ENCODE measurements around the gene ASGR2. TPM values are rescaled to one million over a fixed set of nuclear protein-coding genes. Genes with fewer than 3 reads are reported as not detected.

Gene ASGR2
- total and polyA plus RNA-seq, 9 donors: 0.20 to 0.72 (median 0.37) TPM; not detected in 2

DNA sequence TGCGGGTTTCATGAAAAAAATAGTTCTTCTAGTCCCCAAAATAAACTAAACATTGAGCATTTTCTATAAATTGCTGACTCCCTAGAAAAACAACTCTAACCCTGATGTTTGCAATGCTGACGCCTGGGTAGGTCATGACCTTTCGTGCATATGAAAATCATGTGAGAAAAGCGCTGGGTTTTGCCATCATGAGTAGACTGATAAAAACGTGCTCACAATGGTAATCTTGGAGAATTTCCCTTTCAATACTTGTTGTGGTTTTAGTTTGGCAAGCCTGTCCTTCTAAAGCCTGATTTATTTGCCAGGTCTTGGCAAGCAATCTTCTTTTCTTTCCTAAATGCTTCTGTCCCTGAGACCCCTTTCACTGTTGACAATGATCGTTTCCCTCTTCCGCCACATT lies 30.5 kb downstream of the ASGR2 start:
- 32 to 38% (median 37%) methylated on average over 7 of the region's 7 CpGs for WGBS, 3 donors
- no peak overlapping the region for H3K27ac ChIP-seq
- H3K4me1 ChIP-seq (ENCODE audit: insufficient read depth): no peaks in the 10 kb centered on the region
- H3K36me3 ChIP-seq: no peaks in the 10 kb centered on the region
- no peaks in the 10 kb centered on the region for H3K27me3 ChIP-seq
- intact Hi-C loops (cut with DNase I): no loop called here
- DNase-seq: no peak
- TF ChIP-seq, protein P1, sequence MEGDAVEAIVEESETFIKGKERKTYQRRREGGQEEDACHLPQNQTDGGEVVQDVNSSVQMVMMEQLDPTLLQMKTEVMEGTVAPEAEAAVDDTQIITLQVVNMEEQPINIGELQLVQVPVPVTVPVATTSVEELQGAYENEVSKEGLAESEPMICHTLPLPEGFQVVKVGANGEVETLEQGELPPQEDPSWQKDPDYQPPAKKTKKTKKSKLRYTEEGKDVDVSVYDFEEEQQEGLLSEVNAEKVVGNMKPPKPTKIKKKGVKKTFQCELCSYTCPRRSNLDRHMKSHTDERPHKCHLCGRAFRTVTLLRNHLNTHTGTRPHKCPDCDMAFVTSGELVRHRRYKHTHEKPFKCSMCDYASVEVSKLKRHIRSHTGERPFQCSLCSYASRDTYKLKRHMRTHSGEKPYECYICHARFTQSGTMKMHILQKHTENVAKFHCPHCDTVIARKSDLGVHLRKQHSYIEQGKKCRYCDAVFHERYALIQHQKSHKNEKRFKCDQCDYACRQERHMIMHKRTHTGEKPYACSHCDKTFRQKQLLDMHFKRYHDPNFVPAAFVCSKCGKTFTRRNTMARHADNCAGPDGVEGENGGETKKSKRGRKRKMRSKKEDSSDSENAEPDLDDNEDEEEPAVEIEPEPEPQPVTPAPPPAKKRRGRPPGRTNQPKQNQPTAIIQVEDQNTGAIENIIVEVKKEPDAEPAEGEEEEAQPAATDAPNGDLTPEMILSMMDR (IDR thresholded peaks at IDR 0.05): no peak
- TF ChIP-seq POLR2A (IDR thresholded peaks at IDR 0.05): no peak
- TF ChIP-seq EP300 (IDR thresholded peaks at IDR 0.05): no peak
- H3K9me3 ChIP-seq: no peaks in the 10 kb centered on the region
- H3K4me3 ChIP-seq: no peak overlapping the region

DNA sequence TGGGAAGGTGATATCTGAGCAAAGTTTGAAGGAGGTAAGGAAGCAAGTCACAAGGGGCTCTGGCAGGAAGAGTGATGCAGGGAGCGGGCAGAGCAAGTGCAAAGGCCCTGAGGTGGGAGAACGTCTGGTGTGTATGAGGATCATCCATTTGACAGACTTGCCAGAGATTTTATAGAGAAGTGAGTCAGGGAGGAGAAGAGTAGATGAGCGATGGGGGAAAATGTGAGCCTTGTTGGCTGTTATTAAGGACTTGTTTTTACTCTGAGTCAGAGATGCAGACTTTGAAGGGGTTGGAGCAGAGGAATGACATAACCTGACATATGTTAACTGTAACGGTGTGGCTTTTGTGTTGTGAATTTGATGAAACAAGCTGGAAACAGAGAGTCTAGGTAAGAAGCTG lies 31.0 kb downstream of the ASGR2 start:
- no peaks in the 10 kb centered on the region for H3K4me1 ChIP-seq (ENCODE audit: insufficient read depth)
- TF ChIP-seq, protein P1 (IDR thresholded peaks at IDR 0.05): no peak
- TF ChIP-seq EP300 (IDR thresholded peaks at IDR 0.05): no peak
- no peak for TF ChIP-seq POLR2A (IDR thresholded peaks at IDR 0.05)
- no peak overlapping the region for H3K4me3 ChIP-seq
- no peak for DNase-seq
- WGBS, 3 donors: 73 to 77% (median 74%) methylated on average over 4 of the region's 4 CpGs
- no peak overlapping the region for H3K27ac ChIP-seq
- H3K9me3 ChIP-seq: no peaks in the 10 kb centered on the region
- H3K27me3 ChIP-seq: no peaks in the 10 kb centered on the region
- no peaks in the 10 kb centered on the region for H3K36me3 ChIP-seq
- intact Hi-C loops (cut with DNase I): no loop called here

DNA sequence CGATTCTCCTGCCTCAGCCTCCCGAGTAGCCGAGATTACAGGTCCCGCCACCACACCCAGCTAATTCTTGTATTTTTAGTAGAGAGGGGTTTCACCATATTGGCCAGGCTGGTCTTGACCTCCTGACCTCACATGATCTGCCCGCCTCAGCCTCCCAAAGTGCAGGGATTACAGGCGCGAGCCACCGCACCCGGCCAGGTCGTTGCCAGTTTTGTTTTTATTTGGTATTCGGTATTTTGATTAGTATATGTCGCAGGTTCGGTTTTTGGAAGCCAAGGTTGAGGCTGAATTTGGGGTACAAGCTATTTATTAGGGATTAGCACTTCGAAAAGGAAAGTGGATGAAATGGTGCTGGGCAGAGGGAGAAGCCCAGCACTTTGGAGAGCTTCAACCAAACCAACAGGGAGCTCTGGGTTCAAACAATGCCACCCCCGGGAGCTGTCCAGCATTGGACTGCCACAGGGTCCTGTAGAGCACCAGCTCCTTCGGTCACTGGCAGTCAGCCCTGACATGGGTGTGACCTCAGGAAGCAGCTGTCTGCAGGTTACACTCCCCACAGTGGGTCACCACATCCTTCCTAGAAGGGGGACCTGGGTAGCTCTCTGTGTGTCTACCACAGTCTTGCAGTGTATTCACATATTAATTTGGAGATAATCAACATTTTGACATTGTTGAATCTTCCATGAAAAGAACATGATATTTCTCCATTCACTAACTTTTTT lies 33.1 kb downstream of the ASGR2 start:
- Histone ChIP-seq H3K4me1 (ENCODE audit: insufficient read depth) (no peaks in the 10 kb centered on the region), H3K27me3 (no peaks in the 10 kb centered on the region), H3K27ac (no peak overlapping the region), H3K9me3 (no peaks in the 10 kb centered on the region), H3K4me3 (no peak overlapping the region), H3K36me3 (no peaks in the 10 kb centered on the region)
- TF ChIP-seq EP300 (IDR thresholded peaks at IDR 0.05): no peak
- no peak for TF ChIP-seq POLR2A (IDR thresholded peaks at IDR 0.05)
- TF ChIP-seq, protein P1 (IDR thresholded peaks at IDR 0.05): no peak
- intact Hi-C loops (cut with DNase I): no loop called here
- 85 to 87% (median 86%) methylated on average over 16 of the region's 16 CpGs for WGBS, 3 donors
- DNase-seq: no peak

DNA sequence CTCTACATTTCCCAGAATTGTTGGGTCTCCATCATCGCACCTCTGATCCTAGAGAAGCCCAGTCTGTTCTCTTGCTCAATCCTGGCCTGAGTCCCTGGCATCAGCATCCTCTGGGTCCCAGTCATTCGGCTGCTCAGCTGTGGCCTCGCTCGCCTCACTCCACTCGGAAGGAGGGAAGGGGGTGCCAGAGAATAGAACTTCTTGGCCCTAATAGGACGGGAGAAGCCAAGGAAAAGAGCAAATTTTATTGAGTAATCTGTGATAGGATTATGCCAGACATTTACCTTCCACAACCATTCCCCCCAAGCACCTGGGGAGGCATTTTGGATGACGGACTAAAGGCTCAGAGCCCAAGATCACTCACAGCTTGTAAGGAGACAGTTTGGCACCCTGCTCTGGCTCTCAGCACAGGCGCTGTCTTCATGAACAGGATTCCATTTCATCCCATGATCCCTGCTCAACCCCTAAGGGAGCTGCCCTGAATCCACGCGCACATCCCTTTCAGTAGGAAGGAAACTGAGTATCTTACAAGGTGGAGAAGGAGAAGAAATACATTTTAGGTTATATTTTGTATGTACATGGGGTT lies 34.1 kb downstream of the ASGR2 start:
- no peaks in the 10 kb centered on the region for H3K9me3 ChIP-seq
- 60 to 76% (median 64%) methylated on average over 10 of the region's 10 CpGs for WGBS, 3 donors
- no peaks in the 10 kb centered on the region for H3K36me3 ChIP-seq
- H3K4me1 ChIP-seq (ENCODE audit: insufficient read depth): no peaks in the 10 kb centered on the region
- no peaks in the 10 kb centered on the region for H3K27me3 ChIP-seq
- no peak overlapping the region for H3K27ac ChIP-seq
- no peak overlapping the region for H3K4me3 ChIP-seq
- peak in 1 of 5 donors; percentile 26 for DNase-seq
- intact Hi-C loops (cut with DNase I): no loop called here
- TF ChIP-seq POLR2A (IDR thresholded peaks at IDR 0.05) (no peak), EP300 (IDR thresholded peaks at IDR 0.05) (no peak)
- TF ChIP-seq, protein P1 (IDR thresholded peaks at IDR 0.05): no peak

Data from ovary (tissue), 9 donors.